ENCODE results near the gene PRDM16. TPM values are rescaled to one million over a fixed set of nuclear protein-coding genes. Genes with fewer than 3 reads are reported as not detected.

Gene PRDM16
- total RNA-seq, 1 donor from 2014 or later, result 0.13 TPM

GRCh38 chr1:3368059-3368458 lies 299.1 kb downstream of the PRDM16 start:
- no peak for DNase-seq (ENCODE audit: low read depth, low spot score)

GRCh38 chr1:3368711-3369445 lies 299.9 kb downstream of the PRDM16 start:
- no peak for DNase-seq (ENCODE audit: low read depth, low spot score)

GRCh38 chr1:3369446-3370076 lies 300.6 kb downstream of the PRDM16 start:
- DNase-seq (ENCODE audit: low read depth, low spot score), result no peak

DNA sequence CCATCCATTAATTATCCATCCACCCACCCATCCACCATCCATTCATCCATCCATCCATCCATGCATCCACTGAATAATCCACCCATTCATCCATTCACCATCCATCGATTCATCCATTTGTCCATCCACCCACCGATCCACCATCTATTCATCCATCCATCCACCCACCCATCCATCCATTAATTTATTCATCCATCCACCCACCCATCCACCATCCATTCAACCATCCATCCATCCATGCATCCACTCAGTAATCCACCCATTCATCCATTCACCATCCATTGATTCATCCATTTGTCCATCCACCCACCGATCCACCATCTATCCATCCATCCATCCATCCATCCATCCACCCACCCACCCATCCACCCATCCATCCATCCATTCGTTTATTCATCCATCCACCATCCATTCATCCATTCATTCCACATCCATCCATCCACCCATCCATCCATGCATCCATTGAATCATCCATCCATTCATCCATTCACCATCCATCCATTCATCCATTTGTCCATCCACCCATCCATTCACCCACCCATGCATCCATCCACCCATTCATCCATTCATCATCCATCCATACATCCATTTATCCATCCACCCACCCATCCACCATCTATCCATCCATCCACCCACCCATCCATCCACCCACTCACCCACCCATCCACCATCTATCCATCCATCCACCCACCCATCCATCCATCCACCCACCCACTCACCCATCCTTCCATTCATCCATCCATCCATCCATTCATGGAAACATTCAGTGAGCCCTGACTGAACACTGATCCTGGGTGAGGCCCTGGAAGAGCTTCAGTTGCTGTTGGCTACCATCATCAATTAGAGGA lies 302.1 kb downstream of the PRDM16 start:
- DNase-seq (ENCODE audit: low read depth, low spot score), result no peak

DNA sequence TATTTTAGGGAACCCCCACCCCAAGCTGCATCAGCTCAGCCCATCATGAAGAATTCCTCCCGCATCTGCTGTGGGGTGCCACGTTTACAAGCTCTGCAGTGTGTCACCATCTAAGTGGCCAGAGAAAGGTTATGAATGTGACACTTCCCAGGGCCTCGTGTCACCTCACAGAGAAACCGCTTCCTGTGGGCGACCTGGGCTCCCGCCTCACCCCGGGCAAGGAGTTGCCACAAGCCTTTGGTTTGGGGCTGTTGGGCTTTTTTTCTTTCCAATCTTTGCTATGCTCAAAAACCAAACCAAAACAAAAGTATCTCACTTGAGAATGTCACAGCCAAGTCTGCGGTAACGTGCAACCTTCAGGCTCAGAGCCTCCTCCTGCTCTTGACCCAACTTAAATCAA lies 303.3 kb downstream of the PRDM16 start:
- DNase-seq (ENCODE audit: low read depth, low spot score), result no peak

DNA sequence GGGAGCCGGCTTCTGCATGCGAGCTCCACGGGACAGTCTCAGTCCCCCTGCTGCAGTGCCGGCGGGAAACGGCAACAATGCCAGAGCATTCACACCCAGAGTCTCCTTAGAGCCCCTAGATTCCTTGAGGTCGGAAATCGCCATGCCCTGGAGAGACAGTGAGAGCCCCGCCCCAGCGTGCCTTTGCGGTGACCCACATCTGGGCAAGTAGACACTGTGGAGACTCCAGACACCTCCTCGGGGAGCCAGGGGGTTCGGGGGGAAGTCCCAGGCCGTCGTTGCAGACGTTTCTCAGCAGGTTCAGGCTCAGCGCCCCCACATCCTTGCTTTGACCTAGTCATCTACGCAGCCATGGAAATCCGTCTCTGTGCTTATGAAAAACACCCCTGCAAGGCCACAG lies 304.2 kb downstream of the PRDM16 start:
- DNase-seq (ENCODE audit: low read depth, low spot score), result no peak

DNA sequence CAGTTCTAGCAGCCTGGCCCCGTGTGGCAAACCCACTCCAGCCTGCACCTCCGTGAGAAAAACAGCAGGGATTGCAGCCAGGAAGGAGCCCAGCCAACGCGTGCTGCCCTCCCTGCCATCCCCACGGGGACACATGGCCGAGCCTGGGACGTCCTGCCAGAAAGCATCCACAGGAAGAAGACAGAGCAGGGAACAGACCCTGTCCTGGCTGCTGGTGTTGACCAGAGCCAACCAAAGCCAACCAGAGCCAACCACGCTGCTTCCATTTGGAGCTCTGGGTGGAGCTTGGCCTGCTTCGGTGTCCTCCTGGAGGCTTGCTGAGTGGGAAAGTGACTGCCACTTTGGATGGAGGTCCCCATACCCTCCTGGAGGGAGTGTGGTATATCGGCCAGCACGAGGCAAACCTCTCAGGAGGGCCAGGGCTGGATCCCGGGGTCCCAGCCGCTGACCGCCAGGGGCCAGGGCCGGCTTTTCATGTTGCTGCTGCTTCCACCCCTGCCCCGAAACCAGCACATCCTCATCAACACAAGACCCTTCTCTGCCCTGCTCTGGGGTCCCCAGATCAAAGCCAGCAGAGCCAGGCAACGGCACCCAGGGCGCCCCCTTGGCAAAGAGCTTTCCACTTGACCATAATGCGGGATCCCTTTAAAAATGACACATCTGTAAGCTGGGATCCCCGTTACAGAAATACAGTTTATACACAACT lies 304.9 kb downstream of the PRDM16 start:
- no peak for DNase-seq (ENCODE audit: low read depth, low spot score)

GRCh38 chr1:3375245-3375644 lies 306.2 kb downstream of the PRDM16 start:
- no peak for DNase-seq (ENCODE audit: low read depth, low spot score)

DNA sequence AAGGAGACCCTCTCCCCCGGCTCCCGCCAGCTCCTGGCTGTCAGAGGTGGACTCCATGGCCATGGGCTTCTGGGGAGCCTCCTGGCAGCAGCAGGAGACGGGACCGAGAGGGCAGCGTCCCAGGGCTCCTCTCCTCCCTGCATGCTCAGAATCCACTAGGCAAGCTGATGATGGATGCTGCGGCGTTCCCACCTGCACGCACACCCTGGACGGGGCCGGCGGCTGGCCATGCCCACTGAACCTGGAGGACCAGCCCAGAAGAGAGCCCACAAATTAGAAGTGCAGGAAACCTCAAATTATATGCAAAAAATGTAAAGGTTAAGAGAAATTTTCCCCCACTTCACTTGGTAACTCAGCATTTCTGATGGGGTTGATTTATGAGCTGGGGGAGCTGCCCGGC lies 308.2 kb downstream of the PRDM16 start:
- no peak for DNase-seq (ENCODE audit: low read depth, low spot score)

DNA sequence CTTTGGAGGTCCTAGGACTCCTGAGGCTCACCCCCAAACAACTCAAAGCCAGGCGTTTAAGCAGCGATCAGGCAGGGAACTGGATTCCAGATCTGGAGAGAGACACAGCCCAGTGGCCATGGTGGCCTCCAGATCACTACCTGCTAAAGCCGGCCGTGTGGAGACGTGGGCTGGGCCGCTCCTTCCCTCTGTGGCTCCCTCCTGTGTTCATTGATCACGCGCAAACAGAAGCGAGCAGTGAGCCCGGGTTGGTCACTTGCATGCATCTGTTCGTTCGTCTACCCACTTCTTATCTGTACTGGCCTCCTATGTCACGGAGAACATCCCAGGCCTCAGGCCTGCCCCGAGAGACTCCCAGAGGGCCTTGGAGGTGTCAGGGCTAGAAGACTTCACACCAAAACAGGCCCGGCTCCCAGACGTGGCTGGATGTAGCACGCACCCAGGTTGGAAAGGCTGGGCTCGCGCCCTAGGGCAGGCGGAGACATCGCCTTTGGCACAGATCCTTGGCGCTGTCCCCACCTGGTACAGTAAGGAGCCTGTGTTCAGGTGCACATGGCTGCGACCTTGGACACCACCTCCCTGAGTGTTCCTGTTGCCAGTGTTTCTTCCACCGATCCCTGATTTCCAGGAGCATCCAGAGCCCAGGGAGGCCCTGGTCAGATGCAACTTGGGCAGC lies 308.7 kb downstream of the PRDM16 start:
- no peak for DNase-seq (ENCODE audit: low read depth, low spot score)

- DNase-seq (ENCODE audit: low read depth, low spot score), result no peak
These were observed 309.6 kb downstream of the PRDM16 start for GRCh38 chr1:3378411-3379208.

GRCh38 chr1:3379934-3380333 lies 310.9 kb downstream of the PRDM16 start:
- no peak for DNase-seq (ENCODE audit: low read depth, low spot score)

GRCh38 chr1:3380469-3380868 lies 311.5 kb downstream of the PRDM16 start:
- no peak for DNase-seq (ENCODE audit: low read depth, low spot score)

DNA sequence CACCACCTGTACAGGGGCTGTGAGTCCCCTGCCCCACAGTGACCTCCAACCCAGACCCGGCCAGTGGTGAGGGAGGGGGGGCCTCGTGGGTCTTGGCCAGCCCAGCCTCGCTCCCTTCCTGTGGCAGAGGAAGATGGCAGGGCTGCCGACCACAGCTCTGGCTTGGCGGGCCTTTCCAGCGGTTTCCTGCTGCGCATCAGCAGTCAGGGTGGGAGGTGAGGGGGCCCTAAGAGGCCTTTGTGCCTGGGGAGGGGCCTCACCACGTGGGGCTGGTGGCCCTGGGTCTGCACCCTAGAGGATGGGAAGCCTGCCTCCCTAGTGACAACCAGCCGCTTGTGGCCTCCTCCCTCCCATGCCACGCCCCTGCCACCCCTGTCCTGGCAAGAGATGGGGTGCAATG lies 312.9 kb downstream of the PRDM16 start:
- no peak for DNase-seq (ENCODE audit: low read depth, low spot score)

- no peak for DNase-seq (ENCODE audit: low read depth, low spot score)
These were observed 313.5 kb downstream of the PRDM16 start for GRCh38 chr1:3382326-3383057.

DNA sequence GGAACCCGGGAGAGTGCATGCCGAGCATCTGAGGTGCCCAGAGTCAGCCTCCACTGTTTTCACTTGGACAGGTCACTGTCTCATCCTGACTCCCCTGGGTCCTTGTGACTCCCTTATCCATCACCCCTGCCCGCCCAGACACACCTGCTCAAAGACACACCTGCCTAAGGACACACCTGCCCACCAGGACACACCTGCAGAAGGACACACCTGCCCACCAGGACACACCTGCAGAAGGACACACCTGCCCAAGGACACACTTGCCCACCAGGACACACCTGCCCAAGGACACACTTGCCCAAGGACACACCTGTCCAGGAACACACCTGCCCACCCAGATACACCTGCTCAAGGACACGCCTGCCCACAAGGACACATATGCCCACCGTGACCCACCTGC lies 314.7 kb downstream of the PRDM16 start:
- no peak for DNase-seq (ENCODE audit: low read depth, low spot score)

- no peak for DNase-seq (ENCODE audit: low read depth, low spot score)
These were observed 315.4 kb downstream of the PRDM16 start for GRCh38 chr1:3384407-3384806.

GRCh38 chr1:3386205-3387002 lies 317.4 kb downstream of the PRDM16 start:
- DNase-seq (ENCODE audit: low read depth, low spot score), result no peak

DNA sequence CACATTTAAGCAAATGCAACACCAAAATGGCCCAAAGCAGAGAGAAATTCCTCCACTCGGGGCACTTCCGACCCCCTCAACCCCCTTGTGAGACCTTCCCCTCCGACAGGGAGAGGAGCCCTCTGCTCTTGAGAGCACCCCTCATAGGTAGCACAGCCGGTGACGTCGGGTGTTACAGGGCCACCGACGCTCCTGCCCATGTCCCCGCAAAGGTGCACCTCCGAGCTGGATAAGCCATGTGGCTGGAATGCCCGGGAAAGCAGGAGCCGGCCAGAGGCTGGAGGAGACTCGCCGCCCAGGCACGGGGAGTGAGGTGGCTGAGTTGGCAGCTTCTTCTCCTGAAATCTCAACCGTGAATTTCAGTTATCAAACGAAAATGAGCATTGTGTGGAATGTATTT lies 318.4 kb downstream of the PRDM16 start:
- DNase-seq (ENCODE audit: low read depth, low spot score), result no peak
